VCaP (cell line): ENCODE results near the gene GSTM3.
A peak's percentile ranks its signal among the peaks of the same experiment; 100 is the strongest.

Source experiments
- H3K27ac ChIP-seq: fragments of 450-650 bp; 2 replicates; pipeline ENCODE4 v1.5.1; 2017
- TF ChIP-seq, protein P1 (sequence below): fragments of 450-650 bp; conservative IDR thresholded peaks from 2 replicates; pipeline ENCODE4 v1.5.1; 2017; ENCODE audit warnings: mild to moderate bottlenecking, moderate library complexity

The GSTM3 gene

DNA sequence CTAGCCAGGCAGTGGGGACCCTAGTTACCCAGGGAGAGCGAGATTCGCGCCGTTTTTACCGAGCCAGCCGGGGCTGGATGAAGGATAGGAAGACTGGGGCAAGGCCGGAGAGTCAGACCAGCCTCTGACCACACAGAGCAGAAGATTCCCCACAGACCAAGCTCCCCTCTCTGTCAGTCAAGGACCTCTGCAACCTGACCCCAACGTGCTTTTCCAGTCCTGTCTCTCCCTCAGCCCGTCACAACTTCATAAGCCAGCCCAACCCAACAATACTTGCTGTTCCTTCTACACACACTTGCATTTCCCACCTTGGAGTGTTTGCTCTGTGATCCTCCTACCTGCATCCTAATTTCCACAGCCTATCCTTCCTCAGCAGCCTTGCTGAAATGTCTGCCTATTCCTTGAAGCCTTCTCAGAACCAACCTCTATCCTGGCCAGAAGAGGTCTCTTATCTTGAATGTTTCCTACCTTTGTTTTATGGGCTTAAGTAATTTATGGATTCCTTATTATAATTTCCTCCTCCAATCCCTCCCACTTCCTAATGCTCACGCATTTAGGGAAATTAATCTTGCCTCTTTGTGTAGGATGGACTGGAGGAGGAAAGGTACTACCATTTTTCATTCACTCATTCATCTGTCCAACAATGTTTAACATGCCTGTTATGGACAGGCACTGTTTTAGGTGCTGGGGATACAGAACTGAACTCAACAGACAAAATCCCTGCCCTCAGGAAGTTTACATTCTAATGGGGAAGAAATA is at the start of gene GSTM3:
TSS of gene GSTM3 (minus strand) at position 424 of the 759 bp plus-strand sequence. CDS start 751 bp downstream, outside the sequence.
- H3K27ac ChIP-seq: peak within 1 kb of the TSS; percentile 68

DNA sequence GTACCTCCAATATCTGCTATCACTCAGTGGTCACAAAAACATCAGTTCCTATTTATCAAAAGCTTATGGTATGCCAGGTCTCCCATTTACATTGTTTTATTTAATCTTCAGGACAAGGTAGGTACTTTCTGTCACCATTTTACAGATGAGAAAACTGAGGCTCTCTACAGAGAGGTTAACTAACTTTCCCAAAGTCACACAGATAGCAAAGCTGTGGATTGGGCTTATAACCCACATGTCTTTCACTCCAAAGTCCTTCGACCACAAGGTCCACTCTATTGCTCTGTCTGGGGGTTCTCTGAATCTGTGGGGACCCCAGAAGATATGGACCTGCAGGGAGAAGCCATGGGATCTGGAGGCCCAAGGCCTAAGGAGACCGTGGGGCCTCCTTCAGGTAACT is 49.5 kb upstream of the GSTM3 start:
- no peak overlapping the region for H3K27ac ChIP-seq
- TF ChIP-seq, protein P1, sequence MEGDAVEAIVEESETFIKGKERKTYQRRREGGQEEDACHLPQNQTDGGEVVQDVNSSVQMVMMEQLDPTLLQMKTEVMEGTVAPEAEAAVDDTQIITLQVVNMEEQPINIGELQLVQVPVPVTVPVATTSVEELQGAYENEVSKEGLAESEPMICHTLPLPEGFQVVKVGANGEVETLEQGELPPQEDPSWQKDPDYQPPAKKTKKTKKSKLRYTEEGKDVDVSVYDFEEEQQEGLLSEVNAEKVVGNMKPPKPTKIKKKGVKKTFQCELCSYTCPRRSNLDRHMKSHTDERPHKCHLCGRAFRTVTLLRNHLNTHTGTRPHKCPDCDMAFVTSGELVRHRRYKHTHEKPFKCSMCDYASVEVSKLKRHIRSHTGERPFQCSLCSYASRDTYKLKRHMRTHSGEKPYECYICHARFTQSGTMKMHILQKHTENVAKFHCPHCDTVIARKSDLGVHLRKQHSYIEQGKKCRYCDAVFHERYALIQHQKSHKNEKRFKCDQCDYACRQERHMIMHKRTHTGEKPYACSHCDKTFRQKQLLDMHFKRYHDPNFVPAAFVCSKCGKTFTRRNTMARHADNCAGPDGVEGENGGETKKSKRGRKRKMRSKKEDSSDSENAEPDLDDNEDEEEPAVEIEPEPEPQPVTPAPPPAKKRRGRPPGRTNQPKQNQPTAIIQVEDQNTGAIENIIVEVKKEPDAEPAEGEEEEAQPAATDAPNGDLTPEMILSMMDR: no peak

More for the DNA sequence above, at the start of gene GSTM3:
- TF ChIP-seq, protein P1: no peak; the same call in 1 of the 2 replicates

DNA sequence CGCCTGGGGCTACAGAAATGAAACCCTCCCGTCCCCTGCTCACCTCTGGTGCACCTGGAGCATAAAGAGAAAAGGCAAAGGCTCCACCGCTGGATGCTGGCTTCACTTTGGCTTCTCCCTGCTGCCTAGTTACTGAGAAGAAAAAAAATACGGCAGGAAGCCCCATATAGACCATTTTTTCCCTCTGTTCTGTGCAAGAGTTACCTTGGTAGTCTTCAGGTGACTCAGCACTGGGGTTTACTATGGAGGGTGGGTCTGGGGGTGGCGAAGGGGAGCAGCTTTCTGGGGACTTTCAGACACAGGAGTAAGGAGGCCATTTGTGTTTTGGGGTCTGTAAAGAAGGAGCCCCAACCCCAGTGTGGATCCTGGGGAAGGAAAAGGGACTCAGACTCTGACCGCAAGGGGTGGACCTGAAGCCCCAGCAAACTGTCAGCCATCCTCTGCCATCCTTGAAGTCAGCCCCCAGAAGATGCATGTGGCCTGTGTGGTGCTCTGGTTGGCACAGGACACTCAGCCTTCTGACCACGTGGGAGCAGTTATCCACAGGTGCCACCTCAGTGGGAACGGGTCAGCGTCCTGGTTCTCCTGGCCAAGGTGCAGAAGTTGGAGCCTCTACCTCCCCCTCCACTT is 48.8 kb upstream of the GSTM3 start:
- no peak overlapping the region for H3K27ac ChIP-seq
- TF ChIP-seq, protein P1: no peak

DNA sequence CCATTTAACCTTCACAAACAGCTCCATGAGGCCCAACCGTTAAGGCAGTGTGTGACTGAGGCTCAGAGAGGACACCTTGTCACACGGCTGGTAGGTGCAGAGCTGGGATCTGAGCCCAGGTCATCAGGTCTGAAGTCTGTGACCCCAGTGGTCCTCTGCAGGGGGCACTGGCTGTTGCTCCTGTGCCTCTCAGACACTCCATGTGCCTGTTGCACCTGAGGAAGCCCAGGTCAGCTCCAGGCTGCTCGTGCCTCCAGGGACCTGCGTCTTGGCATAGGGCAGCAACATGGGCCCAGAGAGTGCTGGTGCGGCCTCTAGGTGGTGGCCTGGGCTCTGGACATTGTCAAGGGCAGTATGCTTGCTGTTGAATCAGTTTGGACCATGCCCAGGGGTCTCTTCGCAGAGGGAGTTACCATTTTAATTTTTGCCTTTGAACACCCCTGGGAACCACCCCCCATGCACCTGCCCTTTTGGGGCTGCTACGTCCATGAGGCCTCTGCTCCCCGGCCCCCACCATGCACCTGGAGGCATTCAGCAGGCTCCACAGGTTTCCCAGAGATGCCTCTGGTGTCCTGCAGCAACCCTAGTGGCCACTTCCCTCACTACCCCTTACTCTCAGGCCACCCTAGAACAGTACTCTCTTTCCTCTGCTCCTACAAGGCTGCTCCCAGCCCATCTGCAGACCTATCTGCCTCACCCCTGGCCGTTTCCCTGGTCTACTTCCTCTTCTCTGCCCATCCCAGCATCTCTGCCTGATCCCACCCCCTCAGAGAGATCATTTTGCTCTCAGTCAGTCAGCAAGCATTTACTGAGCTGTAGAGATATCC is 48.1 kb upstream of the GSTM3 start:
- no peak overlapping the region for H3K27ac ChIP-seq
- TF ChIP-seq, protein P1: peak; percentile 49

DNA sequence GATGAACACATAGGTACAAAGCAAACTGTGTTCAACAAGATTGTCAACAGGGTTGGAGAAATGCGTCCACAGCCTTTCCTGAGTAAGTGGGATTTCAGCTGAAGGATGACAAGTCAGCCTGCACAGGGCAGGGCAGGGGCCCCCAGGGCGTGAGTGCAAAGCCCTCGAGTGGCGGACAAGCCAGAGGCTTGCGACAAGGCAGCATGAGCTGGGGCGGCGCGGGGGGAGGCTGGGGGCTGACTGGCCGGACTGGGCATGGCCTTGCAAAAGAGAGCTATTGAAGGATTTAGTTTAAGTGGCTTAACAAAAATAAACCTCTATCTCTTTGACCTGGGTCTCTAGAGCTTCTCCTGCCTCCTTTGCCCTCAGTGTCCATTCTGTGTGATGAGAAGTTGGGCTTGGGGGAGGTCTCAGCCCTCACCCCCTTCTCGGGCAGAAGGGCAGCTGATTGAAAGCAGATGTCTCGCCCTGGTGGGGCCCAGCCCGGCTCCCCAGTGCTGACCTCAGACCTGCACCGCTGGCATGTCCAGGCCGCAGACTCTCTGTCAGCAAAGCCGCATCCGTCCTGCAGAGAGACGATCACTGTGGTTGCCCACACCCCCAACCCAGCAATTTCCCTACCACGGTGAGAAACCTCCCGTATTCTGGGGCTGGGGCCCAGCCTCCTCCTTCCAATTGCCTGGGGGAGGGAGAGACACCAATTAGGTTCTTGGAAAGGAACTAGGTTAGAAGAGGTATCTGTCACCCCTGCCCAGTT is 47.2 kb upstream of the GSTM3 start:
- TF ChIP-seq, protein P1: no peak
- H3K27ac ChIP-seq: no peak overlapping the region

DNA sequence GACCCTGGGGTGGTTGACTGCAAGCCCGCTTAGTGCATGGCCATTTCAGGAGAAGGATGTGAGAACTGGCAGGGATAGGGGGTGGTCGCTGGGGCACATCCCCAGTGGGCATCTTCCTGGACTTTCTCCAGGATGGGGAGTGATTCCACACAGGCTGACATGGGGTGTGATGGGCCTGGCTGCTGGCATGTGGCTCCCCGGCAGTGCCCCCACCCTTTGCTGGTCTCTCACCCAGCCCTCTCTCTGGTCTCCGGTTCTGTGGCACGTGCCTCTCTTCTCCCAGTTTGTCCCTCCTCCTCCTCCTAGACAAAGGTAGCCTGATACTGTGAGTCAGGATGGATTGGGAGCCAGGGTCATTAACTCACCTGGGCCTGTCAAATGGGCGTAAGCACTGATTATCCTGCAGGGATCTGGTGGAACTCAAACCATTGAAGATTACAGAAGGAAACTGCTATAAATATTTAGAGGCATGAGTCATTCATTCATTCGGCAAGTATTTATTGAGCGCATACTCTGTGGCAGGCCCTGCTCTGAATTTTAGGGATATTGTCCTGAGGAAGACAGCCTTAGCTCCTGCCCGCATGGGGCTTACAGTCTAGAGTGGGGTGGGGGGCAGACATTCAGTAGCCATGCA is 46.5 kb upstream of the GSTM3 start:
- no peak overlapping the region for H3K27ac ChIP-seq
- TF ChIP-seq, protein P1: no peak
